ENCODE data around the gene ROBO1.
"Not testable (repeated sequence)": the region's sequence is repeated elsewhere in the genome, so short reads cannot be mapped to it uniquely, and the experiment has no call there.

The ROBO1 gene

DNA sequence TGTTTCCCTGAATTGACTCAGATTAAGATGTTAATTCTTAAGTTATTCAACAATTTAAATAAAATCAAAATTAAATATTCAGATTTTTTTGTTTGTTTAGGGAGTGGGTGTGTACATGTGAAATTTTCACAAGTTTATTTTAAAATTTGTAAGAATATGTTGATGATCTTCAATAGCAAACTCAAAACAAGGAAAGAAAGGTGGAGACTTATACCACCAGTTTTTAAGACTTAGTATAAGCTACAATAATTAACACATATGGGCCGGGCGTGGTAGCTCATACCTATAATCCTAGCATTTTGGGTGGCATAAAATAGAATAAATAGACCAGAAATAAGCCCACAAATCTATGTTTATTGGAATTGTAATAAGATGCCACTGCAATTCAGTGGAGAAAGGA is 1084.5 kb downstream of the ROBO1 start:
- DNase-seq (ENCODE audit: low read depth) = no peak

DNA sequence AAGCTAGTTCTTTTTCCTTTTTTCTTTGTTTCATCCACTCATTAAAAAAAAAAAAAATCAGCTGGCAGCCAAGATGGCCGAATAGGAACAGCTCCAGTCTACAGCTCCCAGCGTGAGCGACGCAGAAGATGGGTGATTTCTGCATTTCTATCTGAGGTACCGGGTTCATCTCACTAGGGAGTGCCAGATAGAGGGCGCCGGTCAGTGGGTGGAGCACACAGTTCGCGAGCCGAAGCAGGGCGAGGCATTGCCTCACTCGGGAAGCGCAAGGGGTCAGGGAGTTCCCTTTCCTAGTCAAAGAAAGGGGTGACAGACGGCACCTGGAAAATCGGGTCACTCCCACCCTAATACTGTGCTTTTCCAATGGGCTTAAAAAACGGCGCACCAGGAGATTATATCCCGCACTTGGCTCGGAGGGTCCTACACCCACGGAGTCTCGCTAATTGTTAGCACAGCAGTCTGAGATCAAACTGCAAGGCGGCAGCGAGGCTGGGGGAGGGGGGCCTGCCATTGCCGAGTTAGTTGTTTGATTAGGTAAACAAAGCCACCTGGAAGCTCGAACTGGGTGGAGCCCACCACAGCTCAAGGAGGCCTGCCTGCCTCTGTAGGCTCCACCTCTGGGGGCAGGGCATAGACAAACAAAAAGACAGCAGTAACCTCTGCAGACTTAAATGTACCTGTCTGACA is 1092.5 kb downstream of the ROBO1 start:
- not testable (repeated sequence) for DNase-seq (ENCODE audit: low read depth)

DNA sequence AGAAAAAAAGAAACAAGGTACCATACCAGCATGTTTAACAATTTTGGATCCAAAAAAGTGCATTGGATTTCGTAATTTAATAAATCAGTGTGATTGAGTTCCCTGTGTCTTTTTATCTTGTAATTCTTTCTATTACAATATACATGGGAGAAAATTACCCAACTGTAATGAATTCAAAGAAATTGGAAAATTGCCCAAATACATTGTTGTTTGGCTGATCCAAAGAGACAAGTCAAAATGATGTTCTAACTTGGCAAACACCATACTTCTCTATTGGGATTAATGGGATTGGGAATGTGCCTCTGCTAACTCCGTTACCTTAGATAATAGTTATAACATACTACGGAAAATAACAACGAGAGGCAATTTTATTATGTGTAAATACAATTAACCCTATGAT is 1097.1 kb downstream of the ROBO1 start:
- DNase-seq (ENCODE audit: low read depth) = no peak

DNA sequence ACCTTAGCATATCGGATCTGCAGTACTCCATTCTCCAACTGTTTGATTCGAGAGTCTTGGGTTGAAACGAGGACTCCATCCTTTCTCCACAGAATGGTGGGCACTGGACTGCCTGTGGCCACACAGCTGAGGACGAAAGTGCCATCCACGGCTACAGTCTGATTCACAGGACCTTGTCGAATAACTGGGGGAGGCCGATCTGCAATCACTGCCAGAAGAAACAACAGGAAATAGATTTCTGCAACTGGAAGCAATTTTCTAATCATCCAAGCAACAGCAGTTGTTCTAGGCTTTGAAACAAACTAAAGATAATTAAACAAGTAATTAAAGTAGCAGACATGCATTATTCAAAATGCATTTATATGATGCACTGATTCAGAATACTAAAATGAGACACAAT is 1097.7 kb downstream of the ROBO1 start:
- no peak for DNase-seq (ENCODE audit: low read depth)

DNA sequence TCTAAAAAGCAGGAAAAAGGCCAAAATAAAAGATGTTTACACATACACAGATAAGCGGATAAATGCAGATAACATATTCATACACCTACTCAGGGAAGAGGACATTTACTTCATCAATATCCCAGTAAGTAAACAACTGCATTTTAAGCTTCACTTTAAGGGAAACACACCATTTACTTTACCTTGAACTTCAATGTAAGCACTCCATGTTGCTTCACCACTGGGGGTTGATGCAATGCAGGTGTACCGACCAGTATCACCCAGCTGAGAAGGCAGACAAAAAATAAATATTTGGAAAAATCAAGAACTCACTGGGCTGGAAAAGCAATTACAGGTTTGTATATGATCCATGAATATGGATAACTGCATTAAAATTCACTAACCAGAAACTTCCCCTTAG is 1099.5 kb downstream of the ROBO1 start:
- DNase-seq (ENCODE audit: low read depth) = no peak

DNA sequence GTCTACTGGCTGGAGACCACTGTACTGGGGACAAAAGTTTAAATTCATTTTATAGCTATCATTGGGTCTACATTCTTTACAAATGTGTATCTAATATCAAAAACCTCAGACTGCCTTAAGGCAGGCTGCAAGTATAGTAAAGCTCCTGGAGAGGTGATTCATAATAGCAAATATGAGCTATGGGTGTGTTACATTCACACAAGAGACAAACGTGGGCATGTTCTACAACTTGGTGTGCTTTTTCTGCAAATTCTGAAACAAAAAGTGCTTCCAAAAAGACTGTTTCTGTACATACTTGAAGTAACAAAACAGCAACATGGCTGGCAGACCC is 1101.4 kb downstream of the ROBO1 start:
- DNase-seq (ENCODE audit: low read depth) = no peak

DNA sequence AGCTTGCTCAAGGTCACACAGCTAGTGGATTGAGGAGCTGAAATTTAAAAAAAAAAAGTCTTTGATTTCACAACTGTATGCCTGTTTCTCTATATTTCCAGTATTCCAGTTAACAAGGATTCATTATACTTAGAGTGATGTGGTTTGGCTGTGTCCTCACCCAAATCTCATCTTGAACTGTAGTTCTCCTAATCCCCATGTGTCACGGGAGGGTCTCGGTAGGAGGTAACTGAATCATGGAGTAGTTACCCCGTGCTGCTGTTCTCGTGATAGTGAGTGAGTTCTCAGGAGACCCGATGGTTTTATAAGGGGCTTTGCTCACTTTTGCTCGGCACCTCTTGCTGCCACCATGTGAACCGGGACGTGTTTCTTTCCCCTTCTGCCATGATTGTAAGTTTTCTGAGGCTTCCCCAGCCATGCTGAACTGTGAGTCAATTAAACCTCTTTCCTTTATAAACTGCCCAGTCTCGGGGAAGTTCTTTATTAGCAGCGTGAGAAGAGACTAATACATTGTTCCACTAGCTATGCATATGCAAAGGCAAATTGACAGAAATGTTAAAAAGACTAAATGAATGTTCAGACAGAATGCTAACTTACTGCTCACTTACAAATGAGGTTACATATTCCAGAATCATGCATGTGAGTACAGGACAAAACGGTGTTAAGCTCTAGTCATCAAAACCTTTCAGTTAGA is 1101.9 kb downstream of the ROBO1 start:
- DNase-seq (ENCODE audit: low read depth) = no peak

DNA sequence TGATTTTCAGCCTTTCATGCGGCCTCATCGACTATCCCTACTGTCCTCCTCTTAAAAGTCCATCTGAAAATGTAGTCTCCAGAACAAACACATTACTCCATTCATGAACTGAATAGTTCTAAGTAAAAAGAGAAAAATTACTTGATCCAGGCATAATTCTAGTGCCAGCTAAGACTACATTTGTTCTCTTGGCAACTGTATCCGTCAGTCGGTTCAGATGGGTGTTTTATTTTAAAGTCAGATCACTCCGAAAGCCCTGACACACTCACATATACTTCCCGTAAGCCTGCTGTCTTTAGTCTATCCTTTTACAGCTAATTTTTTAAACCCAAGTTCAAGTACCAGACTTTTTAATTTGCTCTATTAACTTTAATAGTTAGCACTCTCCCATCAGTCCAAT is 1102.7 kb downstream of the ROBO1 start:
- no peak for DNase-seq (ENCODE audit: low read depth)

DNA sequence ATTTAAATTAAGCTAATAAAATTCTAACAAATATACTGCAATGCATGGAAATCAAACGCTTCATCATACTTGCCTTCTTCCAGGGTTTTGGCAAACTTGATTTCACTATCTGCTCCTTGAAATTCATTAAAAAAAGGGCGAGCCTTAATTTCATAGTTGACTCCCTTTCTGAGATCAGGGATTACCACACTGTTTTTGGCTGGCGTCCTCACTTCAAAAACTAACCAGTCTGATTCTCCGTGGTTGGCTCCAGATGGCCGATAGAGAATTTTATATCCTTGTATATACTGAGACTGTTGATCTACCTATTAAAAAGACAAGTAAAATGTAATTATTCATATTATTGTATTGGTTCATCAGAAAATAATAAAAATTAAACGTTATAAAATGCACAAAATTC is 1106.8 kb downstream of the ROBO1 start:
- no peak for DNase-seq (ENCODE audit: low read depth)

DNA sequence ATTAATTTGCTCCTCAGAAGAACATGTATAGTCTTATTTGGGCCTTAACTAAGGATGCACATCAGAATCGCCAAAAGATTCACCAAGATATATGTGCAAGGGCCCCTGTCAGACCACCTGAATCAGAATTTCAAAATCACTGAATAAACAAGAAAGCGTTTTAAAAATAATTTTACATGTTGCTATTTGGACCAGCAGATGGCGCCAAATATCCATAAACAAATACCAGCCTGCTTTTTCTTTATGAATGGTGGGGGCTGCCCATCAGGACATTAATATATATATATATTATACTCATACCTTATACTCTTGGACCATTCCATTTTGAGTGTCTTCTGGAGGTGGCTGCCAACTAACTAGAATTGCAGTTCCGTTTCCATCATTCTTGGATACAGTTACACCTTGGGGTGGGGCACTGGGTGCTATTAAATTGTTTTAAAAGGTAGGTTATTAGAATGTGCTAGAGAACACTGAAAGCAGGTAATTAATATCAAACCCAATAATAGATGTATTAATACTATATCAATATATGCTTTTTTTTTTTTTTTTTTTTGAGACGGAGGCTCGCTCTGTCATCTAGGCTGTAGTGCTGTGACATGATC is 1108.3 kb downstream of the ROBO1 start:
- DNase-seq (ENCODE audit: low read depth) = no peak

DNA sequence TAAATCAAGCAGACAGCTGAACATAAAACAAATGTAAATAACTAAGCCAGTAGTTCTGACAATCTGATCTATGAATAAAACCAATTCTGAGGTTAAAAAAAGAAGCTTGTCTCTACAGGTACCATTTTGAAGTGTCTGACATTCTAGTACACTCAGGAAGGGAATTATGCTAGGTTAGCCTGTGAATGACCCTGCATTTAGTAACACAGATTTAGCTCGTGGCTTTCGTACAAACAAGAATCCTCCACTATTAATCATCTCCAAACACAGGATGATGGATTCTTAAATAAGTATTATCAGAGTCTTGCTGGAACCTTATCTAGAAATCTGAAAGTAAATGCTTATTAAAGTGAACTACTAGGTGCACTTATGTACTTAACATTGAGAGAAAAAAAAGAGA is 1120.1 kb downstream of the ROBO1 start:
- no peak for DNase-seq (ENCODE audit: low read depth)

DNA sequence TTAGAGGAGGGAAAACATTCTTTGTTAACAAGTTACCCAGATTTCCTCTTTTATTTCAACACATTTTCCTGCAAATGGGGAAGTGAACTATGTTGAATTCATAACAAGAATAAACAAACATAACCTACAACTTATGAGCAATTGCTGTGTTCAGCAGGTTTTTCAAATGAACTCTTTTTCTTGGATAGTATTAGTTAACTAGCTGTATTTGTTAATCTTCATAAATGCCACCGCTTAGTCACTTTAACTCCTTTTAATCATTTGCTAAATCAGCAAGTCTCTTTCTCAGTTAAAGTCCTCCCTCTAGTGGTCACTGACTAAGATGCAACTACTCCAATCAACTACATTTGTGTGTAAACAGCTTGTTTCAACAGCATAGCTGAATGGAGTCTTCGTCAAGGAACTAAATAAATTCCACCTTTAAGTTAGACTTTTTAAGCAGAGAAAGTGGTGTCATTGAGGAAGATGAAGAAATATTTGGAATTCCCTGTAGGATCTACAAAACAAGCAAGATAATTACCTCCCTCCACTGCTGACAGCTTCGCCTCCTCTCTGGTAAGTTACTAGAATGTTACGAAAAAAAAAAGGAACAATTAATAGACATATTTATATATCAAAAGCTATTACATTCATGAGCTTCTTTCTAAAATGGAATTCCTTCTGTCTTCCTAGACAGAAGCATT is 1122.0 kb downstream of the ROBO1 start:
- no peak for DNase-seq (ENCODE audit: low read depth)

DNA sequence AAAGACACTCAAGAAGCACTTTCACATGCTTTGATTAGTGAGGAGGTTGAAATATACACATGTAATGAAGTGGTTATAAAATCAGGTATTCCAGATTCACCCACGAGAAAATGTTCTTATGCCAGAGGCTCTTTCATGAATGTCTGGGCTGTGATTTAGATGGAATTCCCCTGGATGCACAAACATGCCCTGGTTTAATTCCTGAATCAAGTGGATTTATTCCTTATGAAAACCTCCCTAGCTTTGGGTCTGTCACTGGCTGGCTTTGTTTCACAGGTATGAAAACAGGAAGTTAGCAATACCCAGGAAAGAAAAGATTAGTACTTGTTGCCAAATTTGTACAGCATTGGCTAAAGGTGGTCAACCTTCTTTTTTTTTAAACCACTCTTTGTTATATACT is 1123.0 kb downstream of the ROBO1 start:
- no peak for DNase-seq (ENCODE audit: low read depth)

DNA sequence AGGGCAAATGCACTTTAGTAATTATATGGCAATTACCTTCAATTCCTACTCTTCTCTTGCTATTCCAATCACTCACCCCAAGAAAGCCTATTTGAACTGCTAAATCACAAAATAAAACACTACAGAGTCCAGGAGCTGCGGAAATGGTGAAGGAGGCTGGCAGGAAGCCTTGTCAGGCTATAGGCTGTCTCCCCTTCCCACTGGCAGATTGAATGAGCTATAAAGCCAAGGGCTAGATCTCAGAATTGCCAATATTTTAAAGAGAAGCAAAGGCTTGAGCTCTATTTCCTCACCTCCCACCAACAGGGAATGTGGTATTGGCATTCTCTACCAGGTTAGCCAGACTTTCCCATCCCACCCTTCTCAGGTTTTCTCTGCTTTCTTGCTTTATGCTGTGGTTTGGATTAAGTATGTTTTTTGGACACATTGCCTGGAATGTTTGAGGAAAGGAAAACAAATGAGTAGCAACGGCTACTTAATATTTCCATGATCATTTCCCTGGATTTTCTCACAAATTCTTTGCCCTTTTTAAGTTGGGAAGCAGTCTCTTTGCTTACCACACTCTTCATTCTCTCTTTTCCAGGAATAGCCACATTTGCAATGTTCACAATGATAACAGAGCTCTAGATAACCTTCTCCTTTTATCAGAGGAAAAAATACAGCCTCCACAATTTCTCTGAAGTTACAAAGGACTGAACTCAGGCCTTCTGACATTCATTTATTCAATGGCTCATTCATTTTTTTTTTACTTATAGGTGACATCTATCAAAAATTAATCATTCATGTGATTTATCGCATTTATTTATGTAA is 1125.4 kb downstream of the ROBO1 start:
- no peak for DNase-seq (ENCODE audit: low read depth)

DNA sequence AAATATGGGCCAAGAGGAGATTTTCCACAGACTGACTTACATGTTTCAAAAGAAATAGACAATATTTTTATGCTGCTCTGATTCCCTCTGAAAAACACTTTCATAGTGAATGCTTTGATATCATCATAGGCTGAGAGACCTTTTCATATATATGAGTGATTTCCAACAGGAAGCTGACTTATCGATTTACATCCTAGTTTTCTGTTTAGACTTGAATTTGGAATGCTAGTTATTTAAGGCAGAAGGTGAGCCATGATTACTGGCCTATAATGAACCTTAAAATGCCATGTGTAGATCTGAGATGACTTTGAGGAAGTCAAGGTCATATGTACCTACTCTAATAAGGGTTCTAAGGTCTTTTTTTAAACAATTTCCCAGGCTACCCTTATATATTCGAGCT is 1126.1 kb downstream of the ROBO1 start:
- no peak for DNase-seq (ENCODE audit: low read depth)

DNA sequence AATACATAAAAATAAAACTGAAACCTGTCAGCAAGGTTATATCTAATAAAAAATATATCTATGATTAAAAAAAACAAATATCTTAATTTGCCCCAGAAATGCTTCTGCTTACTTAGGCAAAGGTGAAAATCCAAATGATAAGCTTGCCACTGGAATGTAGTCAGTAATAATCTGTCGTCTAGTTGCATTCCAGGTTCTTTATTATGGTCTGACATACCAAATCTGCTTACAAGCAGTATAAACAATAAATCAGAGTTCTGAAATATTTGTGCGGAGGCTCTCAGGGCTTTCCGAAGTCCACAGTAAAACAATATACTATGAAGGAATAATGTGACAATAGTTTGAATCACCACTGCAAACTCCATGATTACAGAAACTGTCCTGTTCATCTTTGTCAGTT is 1133.5 kb downstream of the ROBO1 start:
- DNase-seq (ENCODE audit: low read depth) = no peak

DNA sequence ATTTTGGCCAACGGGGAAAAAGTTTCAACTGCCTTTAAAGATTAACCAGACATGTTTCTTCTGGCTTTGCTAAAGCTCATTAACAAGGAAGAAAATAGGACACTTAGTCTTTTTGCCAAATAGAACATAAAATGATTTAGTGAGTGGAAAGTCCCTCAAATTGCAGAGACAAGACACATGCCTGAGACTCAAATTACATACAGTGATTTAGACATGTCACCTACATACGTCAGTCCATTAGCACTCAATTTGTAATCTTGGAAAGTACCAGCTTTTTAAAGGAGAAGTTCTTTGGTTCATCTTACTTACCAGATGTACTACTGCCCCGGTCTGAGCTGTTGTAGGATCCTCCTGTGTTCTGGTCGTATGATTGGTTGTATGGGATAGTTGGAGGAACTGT is 1134.2 kb downstream of the ROBO1 start:
- DNase-seq (ENCODE audit: low read depth) = no peak

DNA sequence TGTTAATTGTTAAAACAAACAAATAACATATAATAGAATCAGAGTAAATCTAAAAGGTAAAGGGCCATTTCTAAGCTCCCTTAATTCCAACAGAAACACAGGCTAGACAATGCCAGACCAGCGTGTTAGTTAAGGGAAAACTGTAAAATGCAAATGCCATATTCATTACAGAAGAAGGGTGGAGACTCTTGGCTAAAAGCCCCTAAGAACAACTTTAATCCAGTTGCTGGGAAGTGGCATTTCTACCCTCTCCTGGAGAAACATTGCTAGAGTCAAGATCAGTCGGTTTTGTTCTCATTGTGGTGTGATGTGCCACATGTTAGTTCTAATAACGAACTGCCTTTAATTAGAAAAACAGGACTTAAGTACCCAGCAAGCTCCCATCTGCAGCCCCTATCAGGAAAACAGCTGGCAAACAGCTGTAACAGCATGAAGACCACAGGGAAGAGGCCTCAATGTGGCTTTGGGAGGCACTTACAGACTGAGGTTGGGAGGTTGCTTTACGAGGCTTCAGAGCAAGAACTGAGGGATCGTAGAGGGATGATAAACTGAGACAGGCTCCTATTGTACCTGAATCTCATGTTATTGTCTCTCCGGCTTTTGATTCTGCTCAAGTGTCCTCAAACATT is 1134.8 kb downstream of the ROBO1 start:
- DNase-seq (ENCODE audit: low read depth) = no peak

DNA sequence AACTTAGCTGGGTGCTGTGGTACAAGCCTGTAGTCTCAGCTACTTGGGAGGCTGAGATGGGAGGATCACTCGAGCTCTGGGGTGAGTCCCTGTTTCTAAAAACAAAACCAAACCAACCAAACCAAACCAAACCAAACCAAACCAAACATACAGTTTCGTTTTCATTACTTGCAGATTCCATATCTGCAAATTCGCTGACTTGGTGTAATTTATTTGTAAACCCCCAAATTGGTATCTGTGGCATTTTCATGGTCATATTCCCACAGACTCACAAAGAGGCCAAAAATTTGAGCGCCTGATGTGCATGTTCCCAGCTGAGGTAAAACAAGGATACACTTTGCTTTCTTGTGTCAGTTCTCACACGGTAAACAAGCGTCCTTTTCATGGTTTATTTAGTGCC is 1138.3 kb downstream of the ROBO1 start:
- no peak for DNase-seq (ENCODE audit: low read depth)

DNA sequence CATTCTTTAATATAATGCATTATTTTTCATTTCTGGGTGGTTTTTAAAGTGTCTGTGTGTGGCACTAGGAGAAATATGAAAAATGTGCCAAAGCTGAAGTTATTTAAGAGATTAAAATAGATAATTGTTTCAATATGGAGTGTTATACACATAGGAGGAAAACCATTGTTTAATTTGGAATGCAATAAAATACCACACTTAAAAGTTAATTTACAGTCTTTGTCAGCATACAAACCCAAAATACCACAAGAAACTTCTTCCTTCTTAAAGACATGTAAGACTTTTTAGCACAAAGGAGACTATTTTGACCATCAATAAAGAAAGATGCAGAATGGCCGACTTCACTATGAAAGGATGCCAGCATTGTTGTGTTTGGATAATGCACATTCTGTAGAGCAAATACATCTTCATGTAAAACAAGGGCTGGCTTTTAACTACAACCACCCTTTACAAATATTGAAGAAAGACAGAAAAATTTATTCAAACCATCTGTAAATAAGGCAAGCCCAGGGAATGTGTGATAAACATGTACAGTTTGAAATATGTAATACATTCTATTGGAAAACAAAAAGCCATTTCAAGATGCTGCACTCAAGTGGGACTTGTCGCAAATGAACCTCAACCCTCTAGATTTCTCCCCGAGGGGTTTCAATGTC is 1146.6 kb downstream of the ROBO1 start:
- no peak for DNase-seq (ENCODE audit: low read depth)

DNA sequence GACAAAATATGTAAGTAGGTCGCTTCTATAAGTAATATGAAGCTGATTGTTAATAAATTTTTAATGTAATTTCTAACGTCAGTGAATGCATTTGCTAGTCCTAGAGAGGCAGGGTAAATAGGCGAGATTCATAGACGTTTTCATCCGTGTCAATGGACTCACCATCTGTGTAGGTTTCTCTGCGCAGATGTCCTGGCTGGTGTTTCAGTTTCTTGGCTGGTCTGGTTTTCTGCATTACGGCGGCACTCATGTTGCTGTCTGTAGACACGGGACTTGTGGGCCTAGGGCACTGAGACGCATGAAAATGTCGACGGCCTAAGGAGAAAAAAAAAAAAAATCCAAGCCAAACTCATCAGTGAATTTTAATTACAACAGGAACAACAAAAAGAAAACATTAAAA is 1153.3 kb downstream of the ROBO1 start:
- DNase-seq (ENCODE audit: low read depth) = no peak
